HG03064 (cell line): ENCODE results near the gene RAMAC.
"Not testable (repeated sequence)": the region's sequence is repeated elsewhere in the genome, so short reads cannot be mapped to it uniquely, and the experiment has no call there.

Experiments used
- ATAC-seq: cut with Tn5 transposase; IDR thresholded peaks from one replicate; pipeline ENCODE4 v1.9.1; 2021; ENCODE audit warnings: low read depth; ENCODE audit not compliant: unreplicated experiment

Gene RAMAC

GRCh38 chr15:82985688-82986441 is at the start of gene RAMAC:
TSS of gene RAMAC (plus strand) at chr15:82986210. CDS start at chr15:82989019, 2,809 bp downstream.
- peak; percentile 97 for ATAC-seq

- no peak for ATAC-seq
Observed at GRCh38 chr15:82936966-82937711, 48.9 kb upstream of the RAMAC start.

GRCh38 chr15:82937712-82938058 is 48.3 kb upstream of the RAMAC start:
- no peak for ATAC-seq

- not testable (repeated sequence) for ATAC-seq
Observed at GRCh38 chr15:82939678-82940077, 46.3 kb upstream of the RAMAC start.

GRCh38 chr15:82942691-82943090 is 43.3 kb upstream of the RAMAC start:
- ATAC-seq: no peak

GRCh38 chr15:82943176-82943575 is 42.8 kb upstream of the RAMAC start:
- ATAC-seq: no peak

GRCh38 chr15:82944056-82944455 is 42.0 kb upstream of the RAMAC start:
- ATAC-seq: no peak

GRCh38 chr15:82944821-82945220 is 41.2 kb upstream of the RAMAC start:
- ATAC-seq: no peak

GRCh38 chr15:82945326-82945725 is 40.7 kb upstream of the RAMAC start:
- ATAC-seq: no peak

- no peak for ATAC-seq
Observed at GRCh38 chr15:82946155-82946701, 39.8 kb upstream of the RAMAC start.

- no peak for ATAC-seq
Observed at GRCh38 chr15:82950295-82950694, 35.7 kb upstream of the RAMAC start.

GRCh38 chr15:82950746-82951370 is 35.2 kb upstream of the RAMAC start:
- no peak for ATAC-seq

GRCh38 chr15:82951472-82952157 is 34.4 kb upstream of the RAMAC start:
- ATAC-seq: no peak

GRCh38 chr15:82952158-82953081 is 33.6 kb upstream of the RAMAC start, which contains the start of gene HOMER2:
TSS of gene HOMER2 (minus strand) at chr15:82952720. CDS start at chr15:82952535, 185 bp downstream.
- ATAC-seq: no peak

GRCh38 chr15:82958638-82959037 is 27.4 kb upstream of the RAMAC start:
- no peak for ATAC-seq

GRCh38 chr15:82959423-82959822 is 26.6 kb upstream of the RAMAC start:
- ATAC-seq: no peak

- ATAC-seq: no peak
Observed at GRCh38 chr15:82960766-82961165, 25.2 kb upstream of the RAMAC start.

- ATAC-seq: no peak
Observed at GRCh38 chr15:82963471-82964341, 22.3 kb upstream of the RAMAC start.

GRCh38 chr15:82964890-82965289 is 21.1 kb upstream of the RAMAC start:
- no peak for ATAC-seq
